Fibroblast of villous mesenchyme (primary cell): ENCODE measurements around the gene SCYGR5. TPM values are rescaled to one million over a fixed set of nuclear protein-coding genes. Genes with fewer than 3 reads are reported as not detected.

Experiments used
- DNase-seq: peaks from one replicate; pipeline ENCODE4 v3.0.0-alpha.2; 2010; ENCODE audit warnings: low read depth
- H3K4me3 ChIP-seq: 2 replicates; pipeline ENCODE4 v1.5.1; 2011; ENCODE audit warnings: low read depth, mild to moderate bottlenecking, low read length
- total RNA-seq: library from RNA; depleted of rRNA; stranded (reverse); fragments of >200 nt; gene quantifications from 2 replicates; pipeline ENCODE4 v1.2.3, GENCODE V29; 2012
- TF ChIP-seq, protein P1 (sequence below): IDR thresholded peaks from 2 replicates; pipeline ENCODE4 v1.5.1; 2012; ENCODE audit warnings: low read depth, mild to moderate bottlenecking, low read length; ENCODE audit not compliant: insufficient read depth

The SCYGR5 gene
- total RNA-seq, 1 donor: not detected

DNA sequence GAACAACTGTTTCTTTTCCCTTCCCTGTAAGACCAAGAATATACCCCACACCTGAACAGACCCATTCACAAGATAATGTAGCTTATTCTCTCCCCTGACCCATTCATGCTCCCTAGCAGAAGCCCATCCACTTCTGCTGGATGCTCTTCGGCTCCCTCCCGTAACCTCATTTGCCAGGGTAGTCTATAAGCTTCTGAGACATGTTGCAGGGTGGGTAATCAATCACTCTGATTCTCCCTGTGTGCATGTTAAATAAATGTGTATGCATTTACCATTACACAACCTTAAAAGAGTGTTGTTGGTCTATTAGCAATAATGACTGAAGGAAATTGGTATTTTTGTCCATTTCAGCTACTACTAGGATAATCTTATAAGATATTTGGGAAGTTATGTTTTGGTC is 49.9 kb downstream of the SCYGR5 start:
- TF ChIP-seq, protein P1, sequence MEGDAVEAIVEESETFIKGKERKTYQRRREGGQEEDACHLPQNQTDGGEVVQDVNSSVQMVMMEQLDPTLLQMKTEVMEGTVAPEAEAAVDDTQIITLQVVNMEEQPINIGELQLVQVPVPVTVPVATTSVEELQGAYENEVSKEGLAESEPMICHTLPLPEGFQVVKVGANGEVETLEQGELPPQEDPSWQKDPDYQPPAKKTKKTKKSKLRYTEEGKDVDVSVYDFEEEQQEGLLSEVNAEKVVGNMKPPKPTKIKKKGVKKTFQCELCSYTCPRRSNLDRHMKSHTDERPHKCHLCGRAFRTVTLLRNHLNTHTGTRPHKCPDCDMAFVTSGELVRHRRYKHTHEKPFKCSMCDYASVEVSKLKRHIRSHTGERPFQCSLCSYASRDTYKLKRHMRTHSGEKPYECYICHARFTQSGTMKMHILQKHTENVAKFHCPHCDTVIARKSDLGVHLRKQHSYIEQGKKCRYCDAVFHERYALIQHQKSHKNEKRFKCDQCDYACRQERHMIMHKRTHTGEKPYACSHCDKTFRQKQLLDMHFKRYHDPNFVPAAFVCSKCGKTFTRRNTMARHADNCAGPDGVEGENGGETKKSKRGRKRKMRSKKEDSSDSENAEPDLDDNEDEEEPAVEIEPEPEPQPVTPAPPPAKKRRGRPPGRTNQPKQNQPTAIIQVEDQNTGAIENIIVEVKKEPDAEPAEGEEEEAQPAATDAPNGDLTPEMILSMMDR: no peak
- H3K4me3 ChIP-seq: no peak overlapping the region
- DNase-seq: no peak

Other genes with a start within 250 kb of the SCYGR5 start
- gene AGFG1, start 194.6 kb upstream of the SCYGR5 start, total RNA-seq: 30.0 and 56.1 TPM in 2 replicates
- not detected in 2 replicates for gene SCYGR2, start 67.9 kb upstream of the SCYGR5 start, total RNA-seq
- not detected in 2 replicates for gene SCYGR3, start 52.0 kb upstream of the SCYGR5 start, total RNA-seq
- not detected in 2 replicates for gene SCYGR4, start 49.3 kb upstream of the SCYGR5 start, total RNA-seq
- under 0.01 and 0.32 TPM in 2 replicates for gene SLC19A3, start 51.2 kb downstream of the SCYGR5 start, total RNA-seq
- gene SCYGR6, start 58.0 kb downstream of the SCYGR5 start, total RNA-seq: not detected in 2 replicates
- gene SCYGR7, start 61.5 kb downstream of the SCYGR5 start, total RNA-seq: not detected in 2 replicates
- gene SCYGR8, start 79.1 kb downstream of the SCYGR5 start, total RNA-seq: not detected in 2 replicates
- gene CCL20, start 147.0 kb downstream of the SCYGR5 start, total RNA-seq: 0.43 TPM in 1 of 2 replicates, not detected in the other
- 0.64 TPM in 1 of 2 replicates, not detected in the other for gene DAW1, start 204.8 kb downstream of the SCYGR5 start, total RNA-seq